SKM-1 (cell line): ENCODE measurements around the gene ZP3.
"Not testable (repeated sequence)": the region's sequence is repeated elsewhere in the genome, so short reads cannot be mapped to it uniquely, and the experiment has no call there.

ENCODE experiments used
- DNase-seq: peaks from one replicate; lab custom pipeline; 2025; ENCODE audit not compliant: unreplicated experiment; lab: John Stamatoyannopoulos, UW

The ZP3 gene

DNA sequence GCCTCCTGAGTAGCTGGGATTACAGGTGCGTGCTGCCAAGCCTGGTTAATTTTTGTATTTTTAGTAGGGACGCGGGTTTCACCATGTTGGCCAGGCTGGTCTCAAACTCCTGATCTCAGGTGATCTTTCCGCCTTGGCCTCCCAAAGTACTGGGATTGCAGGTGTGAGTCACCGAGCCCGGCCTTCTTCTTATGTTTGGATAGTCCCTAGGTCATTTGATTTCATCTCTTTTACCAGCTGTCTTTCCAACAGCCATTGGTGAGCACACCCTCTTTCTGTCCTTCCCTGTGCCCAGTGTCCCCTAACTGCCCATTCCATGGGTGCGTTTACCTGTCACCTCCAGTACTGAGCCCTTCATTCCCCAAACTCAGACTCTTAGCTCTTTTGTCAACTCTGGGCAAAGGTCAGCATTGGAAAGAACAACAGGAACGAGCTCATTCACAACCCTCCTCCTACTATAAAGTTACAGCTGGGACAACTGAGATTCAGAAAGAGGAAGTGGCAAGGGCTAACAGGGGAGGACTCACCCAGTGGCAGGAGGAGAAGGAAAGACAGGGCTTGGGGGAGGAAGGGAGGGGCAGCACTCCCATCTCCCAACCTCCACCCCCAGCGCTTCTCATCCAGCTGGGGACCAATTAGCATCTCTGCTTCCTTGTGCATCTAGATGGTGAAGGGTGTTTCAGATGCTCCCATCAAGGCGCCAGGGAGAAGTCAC, 20.8 kb upstream of the ZP3 start:
- DNase-seq: peak; percentile 85

DNA sequence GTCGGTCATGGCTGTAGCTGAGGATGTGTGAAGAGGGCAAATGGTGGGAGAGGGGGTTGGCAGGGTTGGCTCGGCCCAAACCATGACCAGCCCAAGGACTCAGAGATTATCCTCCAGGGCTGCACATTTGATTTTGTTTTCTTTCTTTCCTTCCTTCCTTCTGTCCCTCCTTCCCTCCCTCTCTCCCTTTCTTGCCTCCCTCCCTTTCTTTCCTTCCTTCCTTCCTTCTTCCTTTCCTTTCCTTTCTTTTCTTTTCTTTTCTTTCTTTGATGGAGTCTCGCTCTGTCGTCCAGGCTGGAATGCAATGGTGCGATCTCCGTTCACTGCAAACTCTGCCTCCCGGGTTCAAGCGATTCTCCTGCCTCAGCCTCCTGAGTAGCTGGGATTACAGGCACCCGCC, 19.0 kb upstream of the ZP3 start:
- no peak for DNase-seq

DNA sequence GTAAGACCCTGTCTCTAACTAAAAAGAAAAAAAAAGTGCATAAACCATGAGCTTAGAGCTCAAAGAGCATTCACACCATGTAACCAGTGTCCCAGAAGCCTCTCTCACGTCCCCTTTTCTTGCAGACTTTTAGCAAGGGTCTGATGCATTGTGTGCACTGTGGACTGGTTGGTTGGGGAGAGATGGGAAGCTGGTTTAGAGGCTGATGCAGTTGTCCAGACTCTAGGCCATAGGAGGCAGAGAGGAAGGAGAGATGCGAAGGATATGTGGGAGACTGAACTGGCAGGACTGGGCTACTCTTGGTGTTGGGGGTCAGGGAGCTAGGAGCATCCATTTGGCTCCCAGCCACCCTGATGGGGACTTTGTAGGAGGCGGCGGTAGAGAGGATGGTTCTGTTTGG, 17.0 kb upstream of the ZP3 start:
- no peak for DNase-seq

DNA sequence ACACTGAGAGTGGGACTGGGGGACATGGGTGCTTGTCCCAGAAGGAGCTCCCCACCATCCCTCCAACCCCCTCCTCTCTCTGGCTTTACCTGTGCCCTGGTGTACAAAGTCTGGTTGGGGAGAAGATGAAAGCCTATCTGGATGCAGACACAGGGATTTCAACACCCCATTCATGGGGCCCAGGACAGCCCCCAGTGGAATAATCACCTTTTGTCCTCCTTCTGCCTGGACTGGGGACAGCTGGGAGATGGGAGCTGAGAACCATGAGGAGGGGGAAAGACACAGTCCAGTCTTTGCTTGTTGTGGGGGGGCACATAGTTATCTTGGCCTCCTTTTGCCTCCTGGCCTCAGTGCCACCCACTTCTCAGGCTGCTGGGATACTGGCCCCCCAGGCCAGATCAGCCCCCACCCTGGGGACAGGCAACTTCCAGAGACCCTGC, 16.6 kb upstream of the ZP3 start:
- DNase-seq: no peak

DNA sequence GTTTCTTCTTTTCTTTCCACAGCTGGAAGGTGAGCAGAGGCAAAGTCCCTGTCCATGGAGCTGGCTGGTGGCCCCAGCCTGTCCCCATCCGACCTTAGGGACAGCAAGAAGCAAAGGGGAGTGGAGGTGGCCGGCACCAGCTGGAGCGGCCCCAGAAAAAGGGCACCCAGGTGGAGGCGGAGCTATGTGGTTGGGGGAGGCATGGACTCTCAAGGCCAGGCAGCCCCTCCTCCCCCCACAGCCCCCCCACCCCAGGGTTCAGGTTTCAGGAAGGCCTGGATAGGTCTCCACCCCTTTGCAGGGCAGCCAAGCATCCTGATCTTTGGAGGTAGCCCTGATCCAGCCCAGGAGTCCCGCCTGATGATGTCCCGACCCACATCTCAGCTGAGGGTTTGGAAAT, 15.2 kb upstream of the ZP3 start, which contains the start of gene SSC4D:
TSS of gene SSC4D (minus strand) at position 161 of the 400 bp plus-strand sequence. CDS start 5,258 bp downstream, outside the sequence.
- DNase-seq: no peak

DNA sequence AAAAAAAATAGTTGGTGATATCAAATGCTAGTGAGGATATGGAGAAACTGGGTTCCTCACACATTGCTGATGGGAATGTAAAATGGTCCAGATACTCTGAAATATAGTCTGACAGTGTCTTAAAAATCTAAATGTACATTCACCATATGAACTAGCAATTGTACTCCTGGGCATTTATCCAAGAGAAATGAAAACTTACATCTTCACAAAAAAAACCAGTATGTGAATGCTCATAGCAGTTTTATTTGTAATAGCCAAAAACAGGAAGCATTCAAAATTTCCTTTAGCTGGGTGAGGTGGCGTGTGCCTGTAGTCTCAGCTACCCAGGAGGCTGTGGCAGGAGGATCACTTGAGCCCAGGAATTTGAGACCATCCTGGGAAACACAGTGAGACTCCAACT, 13.1 kb upstream of the ZP3 start:
- no peak for DNase-seq

DNA sequence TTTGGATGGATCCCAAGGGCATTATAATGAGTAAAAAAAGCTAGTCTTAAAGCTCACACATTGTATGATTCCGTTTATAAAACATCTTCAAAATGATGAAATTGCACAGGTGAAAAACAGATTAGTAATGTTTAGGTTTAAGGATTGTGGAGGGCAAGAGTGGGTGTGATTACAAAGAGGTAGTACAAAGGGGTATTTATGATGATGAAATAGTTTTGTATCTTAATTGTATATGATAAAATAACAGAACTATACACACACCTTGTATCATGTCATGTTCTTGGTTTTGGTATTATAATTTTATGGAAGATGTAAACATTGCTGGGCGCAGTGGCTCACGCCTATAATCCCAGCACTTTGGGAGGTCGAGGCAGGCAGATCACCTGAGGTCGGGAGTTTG, 12.5 kb upstream of the ZP3 start:
- no peak for DNase-seq

DNA sequence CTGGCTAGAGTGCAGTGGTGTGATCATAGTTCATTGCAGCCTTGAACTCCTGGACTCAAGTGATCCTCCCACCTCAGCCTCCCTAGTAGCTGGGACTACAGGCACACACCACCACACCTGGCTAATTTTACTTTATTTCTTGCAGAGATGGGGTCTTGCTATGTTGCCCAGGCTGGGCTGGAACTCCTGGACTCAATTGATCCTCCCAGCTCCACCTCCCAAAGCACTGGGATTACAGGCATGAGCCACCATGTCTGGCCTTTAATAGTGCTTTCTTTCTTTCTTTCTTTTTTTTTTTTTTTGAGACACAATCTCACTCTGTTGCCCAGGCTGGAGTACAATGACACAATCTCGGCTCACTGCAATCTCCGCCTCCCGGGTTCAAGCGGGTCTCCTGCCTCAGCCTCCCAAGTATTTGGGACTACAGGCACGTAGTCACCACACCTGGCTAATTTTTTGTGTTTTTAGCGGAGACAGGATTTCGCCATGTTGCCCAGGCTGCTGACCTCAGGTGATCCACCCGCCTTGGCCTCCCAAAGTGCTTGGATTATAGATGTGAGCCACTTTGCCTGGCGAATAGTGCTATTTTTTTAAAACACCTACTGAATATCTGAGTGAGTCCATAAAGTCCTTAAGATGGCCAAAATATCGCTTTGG, 7.0 kb upstream of the ZP3 start:
- not testable (repeated sequence) for DNase-seq

DNA sequence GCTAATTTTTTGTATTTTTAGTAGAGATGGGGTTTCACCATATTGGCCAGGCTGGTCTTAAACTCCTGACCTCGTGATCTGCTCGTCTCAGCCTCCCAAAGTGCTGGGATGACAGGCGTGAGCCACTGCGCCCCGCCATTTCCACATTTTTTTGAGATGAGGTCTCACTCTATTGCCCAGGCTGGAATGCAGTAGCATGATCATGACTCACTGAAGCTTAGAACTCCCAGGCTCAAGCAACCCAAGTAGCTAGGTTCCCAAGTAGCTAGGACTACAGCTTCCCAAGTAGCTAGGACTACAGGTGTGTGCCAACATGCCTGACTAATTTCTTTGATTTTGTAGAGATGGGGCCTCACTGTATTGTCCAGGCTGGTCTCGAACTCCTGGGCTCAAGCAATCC, 3.7 kb upstream of the ZP3 start:
- not testable (repeated sequence) for DNase-seq

DNA sequence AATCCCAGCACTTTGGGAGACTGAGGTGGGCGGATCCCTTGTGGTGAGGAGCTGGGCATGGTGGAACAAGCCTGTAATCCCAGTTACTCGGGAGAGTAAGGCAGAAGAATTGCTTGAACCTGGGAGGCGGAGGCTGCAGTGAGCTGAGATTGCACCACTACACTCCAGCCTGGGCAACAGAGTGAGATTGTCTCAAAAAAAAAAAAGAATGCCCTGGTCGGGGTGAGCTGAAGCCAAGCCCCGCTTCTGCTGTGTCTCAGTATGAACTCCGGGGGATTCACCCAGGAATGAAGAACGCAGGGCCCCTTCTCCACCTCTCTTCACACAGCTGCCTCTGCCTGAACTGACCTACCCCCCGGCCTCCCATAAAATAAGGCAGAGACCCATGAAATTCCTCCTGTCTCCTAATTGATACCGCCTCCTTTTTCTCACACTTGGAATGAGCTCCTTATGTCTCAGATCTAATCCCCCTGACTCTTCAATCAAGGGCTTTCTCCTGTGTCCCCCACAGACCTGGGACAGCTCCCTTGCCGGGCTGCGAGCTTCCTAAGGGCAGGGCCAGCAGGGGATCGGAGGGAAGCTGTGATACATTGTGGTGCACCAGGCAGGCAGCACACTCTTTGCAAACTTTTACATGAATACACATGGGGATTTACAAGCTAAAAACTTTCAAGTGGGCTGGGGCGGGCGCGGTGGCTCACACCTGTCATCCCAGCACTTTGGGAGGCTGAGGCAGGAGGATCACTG, 911 bp upstream of the ZP3 start:
- no peak for DNase-seq

DNA sequence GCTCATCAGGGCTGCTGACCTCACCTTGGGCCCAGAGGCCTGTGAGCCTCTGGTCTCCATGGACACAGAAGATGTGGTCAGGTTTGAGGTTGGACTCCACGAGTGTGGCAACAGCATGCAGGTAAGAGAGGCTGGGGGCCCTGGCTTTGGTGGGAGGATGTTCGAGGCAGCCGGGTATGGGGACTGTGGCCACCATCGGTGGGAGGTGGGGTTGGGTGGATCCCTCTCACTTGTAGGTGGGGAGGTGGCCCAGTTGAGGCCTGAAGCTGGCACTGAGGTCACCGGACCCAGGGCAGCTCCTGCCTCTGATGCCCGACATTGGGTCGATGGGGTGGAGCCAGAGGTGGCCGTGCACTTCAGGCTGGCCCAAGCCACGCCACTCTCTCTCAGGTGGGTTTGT, 406 bp downstream of the ZP3 start:
- no peak for DNase-seq

DNA sequence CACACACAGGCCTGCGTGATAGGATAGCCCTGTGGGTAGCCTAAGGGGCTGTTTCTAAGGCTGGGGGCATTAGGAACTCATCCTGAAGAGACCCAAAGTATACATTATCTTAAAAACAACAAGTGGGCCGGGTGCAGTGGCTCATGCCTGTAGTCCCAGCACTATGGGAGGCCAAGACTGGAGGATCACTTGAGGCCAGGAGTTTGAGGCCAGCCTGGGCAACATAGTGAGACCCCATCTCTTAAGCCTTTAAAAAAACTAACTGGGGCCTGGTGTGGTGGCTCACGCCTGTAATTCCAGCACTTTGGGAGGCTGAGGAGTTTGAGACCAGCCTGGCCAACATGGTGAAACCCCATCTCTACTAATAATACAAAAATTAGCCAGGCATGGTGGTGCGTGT, 808 bp downstream of the ZP3 start:
- not testable (repeated sequence) for DNase-seq

DNA sequence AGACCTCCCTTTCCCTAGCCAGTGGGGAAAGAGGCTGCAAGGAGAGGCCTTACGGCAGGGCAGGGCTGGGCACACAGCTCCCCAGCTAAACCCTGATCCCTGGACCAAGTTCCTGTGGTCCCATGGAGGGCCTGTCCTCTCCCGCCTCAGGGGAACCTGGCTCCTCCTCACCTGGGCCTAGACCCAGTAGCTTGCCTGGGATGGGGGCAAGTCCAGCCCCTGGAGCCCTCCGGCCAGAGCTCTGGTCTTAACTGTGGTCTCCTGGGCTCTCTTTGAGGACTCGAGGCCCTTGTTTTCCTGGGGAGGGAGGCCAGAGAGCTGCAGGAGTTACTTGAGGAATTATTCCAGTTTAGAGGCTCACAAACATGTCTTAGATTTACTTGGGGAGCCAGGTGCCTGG, 1.5 kb downstream of the ZP3 start:
- DNase-seq: no peak

DNA sequence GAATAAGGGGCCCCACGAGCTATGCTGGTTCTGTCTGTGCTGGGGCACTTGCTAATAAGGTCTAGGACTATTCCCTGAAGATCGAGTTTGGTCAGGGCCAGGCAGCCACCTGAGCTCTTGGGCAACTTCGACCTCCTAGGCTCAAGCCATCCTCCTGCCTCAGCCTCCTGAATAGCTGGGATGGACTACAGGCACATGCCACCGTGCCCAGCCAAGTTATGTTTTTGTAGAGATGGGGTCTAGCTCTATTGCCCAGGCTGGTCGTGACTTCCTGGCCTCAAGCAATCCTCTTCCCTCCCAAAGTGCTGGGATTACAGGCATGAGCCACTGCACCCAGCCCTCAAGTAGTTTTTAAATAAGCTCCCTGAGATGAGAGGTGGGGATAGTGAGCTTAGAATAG, 2.9 kb downstream of the ZP3 start:
- no peak for DNase-seq

DNA sequence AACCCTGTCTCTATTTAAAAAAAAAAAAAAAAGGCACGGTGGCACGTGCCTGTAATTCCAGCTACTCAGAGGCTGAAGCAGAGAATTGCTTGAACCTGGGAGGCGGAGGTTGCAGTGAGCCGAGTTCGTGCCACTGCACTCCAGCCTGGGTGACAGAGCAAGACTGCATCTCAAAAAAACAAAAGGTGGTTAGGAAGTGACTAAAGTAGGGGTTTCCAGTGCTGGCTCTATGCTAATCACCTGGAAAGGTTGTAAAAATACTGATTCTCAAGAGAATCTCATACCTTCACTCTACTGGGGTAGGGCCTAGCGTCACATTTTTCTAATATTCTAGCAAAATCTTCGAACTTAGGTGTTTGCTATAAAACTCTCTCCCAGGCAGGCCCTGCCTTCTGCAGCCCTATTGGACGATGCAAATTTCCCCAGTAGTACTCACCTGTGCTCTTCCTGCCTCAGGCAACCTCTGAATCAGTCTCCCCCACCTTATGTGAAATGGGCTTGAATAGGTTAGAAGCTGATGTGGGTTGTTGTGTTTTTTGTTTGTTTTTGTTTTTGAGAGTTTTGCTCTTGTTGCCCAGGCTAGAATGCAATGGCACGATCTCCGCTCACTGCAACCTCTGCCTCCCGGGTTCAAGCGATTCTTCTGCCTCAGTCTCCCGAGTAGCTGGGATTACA, 3.5 kb downstream of the ZP3 start:
- DNase-seq: no peak

DNA sequence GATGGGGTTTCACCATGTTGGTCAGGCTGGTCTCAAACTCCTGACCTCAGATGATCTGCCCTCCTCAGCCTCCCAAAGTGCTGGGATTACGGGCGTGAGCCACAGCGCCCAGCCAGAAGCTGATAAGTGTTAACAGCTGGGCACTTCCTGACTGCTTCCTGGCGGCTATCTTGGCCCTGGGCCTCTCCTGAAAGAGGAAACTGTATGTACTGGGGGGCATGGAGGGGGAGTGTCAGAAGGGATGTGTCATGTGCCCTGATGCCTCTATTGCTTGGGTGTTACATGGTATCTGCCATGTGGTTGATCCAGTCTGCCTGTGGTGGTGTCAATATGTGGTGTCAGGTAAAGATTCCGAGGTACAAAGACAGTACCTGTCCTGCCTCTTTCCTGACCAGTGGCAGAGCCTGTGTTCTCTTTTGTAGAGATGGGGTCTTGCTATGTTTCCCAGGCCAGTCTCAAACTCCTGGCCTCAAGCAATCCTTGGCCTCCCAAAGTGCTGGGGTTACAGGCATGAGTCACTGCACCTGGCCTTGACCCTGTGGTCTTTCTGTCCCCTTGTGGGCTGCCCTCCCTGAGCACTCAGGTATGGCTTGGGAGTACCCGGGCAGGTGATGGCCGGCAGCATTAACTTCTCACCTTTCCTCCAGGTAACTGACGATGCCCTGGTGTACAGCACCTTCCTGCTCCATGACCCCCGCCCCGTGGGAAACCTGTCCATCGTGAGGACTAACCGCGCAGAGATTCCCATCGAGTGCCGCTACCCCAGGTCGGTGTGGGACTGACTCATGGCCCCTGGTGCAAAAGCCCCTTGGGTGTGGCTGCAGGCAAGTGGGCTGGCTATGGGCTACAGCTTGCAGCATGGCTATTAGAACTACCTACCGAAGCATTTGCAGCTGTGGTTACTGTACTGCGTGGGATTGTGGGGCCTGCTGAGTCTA, 4.4 kb downstream of the ZP3 start:
- no peak for DNase-seq

DNA sequence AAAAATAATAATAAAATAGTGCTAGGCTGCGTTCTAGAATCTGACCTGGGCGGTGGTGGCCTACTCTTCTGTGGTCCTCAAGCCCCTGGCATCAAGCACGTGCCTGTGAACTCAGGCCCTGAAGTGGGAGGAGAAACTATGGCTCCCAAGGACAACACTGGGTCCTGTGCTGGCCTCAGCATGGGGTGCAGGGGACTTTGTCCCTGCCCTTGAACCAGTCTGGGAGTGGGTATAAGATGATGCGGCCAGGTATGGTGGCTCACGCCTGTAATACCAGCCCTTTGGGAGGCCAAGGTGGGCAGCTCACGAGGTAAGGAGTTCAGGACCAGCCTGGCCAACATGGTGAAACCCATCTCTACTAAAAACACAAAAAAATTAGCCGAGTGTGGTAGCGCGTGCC, 5.5 kb downstream of the ZP3 start:
- no peak for DNase-seq

DNA sequence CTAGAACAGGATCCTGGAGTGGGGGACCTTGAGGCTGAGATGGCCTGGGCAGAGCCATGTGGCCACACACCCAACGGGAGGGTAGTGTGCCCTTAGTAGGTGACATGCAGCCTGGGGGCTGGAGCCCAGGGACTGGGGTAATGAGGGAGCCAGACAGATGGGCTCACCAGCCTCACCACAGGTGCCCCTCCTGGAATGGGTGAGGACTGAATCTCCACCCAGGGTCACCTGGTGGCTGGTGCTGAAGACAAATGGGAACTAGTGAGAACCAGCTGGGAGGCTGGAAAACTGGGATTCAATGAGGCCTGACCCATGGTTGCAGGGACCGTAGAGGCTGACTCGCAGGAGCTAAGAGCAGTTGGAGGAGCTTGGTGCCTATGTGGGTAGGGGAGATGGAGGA, 6.1 kb downstream of the ZP3 start:
- DNase-seq: no peak

DNA sequence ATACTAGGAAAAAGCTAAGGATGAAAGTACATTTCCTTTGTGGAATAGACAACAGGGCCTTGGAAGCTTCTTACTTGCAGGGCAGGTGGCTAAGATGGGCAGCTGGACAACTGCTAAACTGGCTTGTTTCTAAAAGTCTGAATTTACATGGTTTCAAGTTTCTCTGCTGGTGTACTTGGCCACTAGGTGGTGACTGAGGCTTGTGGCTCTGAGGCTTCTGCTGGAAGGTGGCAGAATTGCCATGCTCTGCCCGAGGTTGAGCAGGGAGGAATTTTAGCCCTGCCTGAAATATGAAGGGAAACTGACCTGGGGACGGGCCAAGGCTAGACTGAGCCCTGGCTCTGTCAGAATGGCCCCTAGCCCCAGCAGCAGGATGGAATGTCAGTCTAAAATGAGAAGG, 13.1 kb downstream of the ZP3 start:
- not testable (repeated sequence) for DNase-seq

DNA sequence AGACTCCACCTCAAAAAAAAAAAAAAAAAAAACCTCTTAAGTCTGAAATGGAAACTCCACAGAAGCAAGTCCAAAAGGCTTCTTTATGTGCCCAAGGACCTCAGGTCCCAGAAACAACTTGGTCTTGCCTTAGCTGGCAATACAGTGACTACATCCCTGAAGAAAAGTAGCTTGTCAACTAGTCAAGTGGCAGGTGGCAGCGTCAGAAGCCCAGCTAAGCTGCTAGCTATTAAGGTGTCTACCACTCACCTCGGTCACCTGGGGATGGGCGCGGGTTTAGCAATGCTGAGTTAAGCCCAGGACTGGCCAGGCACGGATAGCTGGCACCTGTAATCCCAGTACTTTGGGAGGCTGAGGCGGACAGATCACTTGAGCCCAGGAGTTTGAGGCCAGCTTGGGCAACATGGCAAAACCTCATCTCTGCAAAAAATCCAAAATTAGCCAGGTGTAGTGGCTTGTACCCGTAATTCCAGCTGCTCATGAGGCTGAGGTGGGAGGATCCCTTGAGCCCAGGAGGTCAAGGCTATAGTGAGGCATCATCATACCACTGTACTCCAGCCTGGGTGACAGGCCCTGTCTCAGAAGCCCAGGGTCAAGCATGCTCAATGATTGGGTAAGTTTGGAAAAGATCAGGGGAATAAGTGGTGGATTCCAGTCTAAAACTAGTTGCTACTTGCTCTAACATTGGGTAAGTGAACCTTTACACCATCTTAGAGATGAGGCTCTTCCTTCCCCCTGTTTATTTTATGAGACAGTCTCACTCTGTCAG, 14.6 kb downstream of the ZP3 start:
- DNase-seq: not testable (repeated sequence)
